SK-N-MC (cell line): ENCODE results near the gene RPL18A.

Experiments
- DNase-seq: peaks from one replicate; pipeline ENCODE4 v3.0.0-alpha.2; 2011; ENCODE audit warnings: low read depth, low spot score
- H3K27ac ChIP-seq: fragments of 200-600 bp; sonication (generic); 2 replicates; pipeline ENCODE4 v1.5.1; 2016; ENCODE audit warnings: mixed run types
- H3K36me3 ChIP-seq: fragments of 200-600 bp; sonication (generic); 2 replicates; pipeline ENCODE4 v1.6.1; 2017; ENCODE audit warnings: antibody characterized with exemption, low read length, mixed read lengths; ENCODE audit not compliant: insufficient read depth
- H3K4me3 ChIP-seq: fragments of 200-600 bp; sonication (generic); 2 replicates; pipeline ENCODE4 v1.5.1; 2016
- H3K9ac ChIP-seq: fragments of 200-600 bp; sonication (generic); 2 replicates; pipeline ENCODE4 v1.8.0; 2017; ENCODE audit warnings: mixed run types, mixed read lengths; ENCODE audit not compliant: insufficient read length
- H3K9me3 ChIP-seq: fragments of 200-600 bp; sonication (generic); 2 replicates; pipeline ENCODE4 v1.6.1; 2017; ENCODE audit warnings: low read depth, mild to moderate bottlenecking, antibody characterized with exemption, low read length, moderate library complexity, mixed read lengths
- EZH2 ChIP-seq: fragments of 200-600 bp; sonication (generic); IDR thresholded peaks from one replicate; pipeline ENCODE4 v1.6.1; 2017; ENCODE audit warnings: antibody characterized with exemption
- FOXP2 ChIP-seq: optimal IDR thresholded peaks from 2 replicates; pipeline ENCODE3; 2011; ENCODE audit warnings: mild to moderate bottlenecking, moderate library complexity; ENCODE audit not compliant: insufficient read depth; ENCODE audit errors: extremely low read length, control extremely low read depth
- POLR2AphosphoS5 ChIP-seq: IDR thresholded peaks from 2 replicates; pipeline ENCODE4 v1.6.1; 2012; ENCODE audit warnings: mild to moderate bottlenecking, low read depth, low read length, borderline replicate concordance

RPL18A gene

GRCh38 chr19:17829855-17830566 lies 29.7 kb upstream of the RPL18A start:
- H3K9ac ChIP-seq: no peak overlapping the region
- H3K27ac ChIP-seq: no peak overlapping the region
- H3K4me3 ChIP-seq: no peak overlapping the region
- DNase-seq: no peak
- no peaks in the 10 kb centered on the region for H3K36me3 ChIP-seq
- TF ChIP-seq POLR2AphosphoS5 (no peak), FOXP2 (no peak), EZH2 (no peak)
- no peaks in the 10 kb centered on the region for H3K9me3 ChIP-seq

DNA sequence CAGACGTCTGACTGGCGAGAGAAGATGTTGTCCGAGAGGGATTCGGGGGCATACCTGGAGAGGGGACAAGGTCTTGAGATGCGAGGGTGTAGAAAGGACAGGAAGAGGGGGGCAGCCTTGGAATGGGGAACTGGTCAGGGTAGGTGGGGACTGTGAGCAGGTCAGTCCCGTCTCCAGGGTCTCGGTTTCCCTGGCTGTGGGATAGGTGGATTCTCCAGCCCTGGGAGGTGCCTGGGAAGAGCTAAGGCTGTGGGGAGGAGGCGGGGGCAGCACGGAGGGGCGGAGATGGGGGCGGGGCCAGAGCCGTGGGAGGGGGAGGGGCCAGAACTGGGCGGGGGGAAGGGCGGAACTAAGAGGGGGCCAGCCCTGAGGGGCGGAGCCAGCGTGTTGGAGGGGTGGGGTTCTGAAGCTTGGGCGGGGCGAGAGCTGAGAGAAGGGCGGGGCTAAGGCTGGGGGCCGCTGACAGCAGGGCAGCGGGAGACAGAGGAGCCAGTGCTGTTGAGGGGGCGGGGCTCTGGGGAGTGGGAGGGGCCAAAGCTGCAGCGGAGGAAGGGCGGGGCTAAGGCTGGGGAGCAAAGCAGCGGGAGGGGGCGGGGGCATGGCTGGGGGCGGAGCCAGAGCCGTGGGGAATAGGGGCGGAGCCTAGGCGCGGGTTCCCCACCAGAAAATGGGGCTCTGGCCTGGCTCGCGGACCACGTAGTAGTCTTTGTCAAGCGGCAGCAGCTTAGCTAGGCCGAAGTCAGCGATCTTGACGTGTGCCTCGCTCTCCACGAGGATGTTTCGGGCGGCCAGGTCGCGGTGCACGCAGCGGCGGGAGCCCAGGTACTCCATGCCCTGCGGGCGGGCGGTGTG lies 28.9 kb upstream of the RPL18A start:
- no peak overlapping the region for H3K4me3 ChIP-seq
- TF ChIP-seq EZH2 (no peak), POLR2AphosphoS5 (no peak), FOXP2 (no peak)
- no peaks in the 10 kb centered on the region for H3K9me3 ChIP-seq
- H3K9ac ChIP-seq: no peak overlapping the region
- no peak for DNase-seq
- no peaks in the 10 kb centered on the region for H3K36me3 ChIP-seq
- H3K27ac ChIP-seq: no peak overlapping the region

GRCh38 chr19:17831419-17831888 lies 28.3 kb upstream of the RPL18A start:
- Histone ChIP-seq H3K9ac (no peak overlapping the region), H3K27ac (no peak overlapping the region), H3K9me3 (no peaks in the 10 kb centered on the region), H3K4me3 (no peak overlapping the region), H3K36me3 (no peaks in the 10 kb centered on the region)
- TF ChIP-seq POLR2AphosphoS5 (no peak), FOXP2 (no peak), EZH2 (no peak)
- DNase-seq: no peak

GRCh38 chr19:17832443-17833208 lies 27.1 kb upstream of the RPL18A start:
- no peak overlapping the region for H3K9ac ChIP-seq
- DNase-seq: no peak
- H3K9me3 ChIP-seq: no peaks in the 10 kb centered on the region
- TF ChIP-seq FOXP2: no peak
- no peak for TF ChIP-seq POLR2AphosphoS5
- no peak for TF ChIP-seq EZH2
- no peaks in the 10 kb centered on the region for H3K36me3 ChIP-seq
- no peak overlapping the region for H3K4me3 ChIP-seq
- no peak overlapping the region for H3K27ac ChIP-seq

DNA sequence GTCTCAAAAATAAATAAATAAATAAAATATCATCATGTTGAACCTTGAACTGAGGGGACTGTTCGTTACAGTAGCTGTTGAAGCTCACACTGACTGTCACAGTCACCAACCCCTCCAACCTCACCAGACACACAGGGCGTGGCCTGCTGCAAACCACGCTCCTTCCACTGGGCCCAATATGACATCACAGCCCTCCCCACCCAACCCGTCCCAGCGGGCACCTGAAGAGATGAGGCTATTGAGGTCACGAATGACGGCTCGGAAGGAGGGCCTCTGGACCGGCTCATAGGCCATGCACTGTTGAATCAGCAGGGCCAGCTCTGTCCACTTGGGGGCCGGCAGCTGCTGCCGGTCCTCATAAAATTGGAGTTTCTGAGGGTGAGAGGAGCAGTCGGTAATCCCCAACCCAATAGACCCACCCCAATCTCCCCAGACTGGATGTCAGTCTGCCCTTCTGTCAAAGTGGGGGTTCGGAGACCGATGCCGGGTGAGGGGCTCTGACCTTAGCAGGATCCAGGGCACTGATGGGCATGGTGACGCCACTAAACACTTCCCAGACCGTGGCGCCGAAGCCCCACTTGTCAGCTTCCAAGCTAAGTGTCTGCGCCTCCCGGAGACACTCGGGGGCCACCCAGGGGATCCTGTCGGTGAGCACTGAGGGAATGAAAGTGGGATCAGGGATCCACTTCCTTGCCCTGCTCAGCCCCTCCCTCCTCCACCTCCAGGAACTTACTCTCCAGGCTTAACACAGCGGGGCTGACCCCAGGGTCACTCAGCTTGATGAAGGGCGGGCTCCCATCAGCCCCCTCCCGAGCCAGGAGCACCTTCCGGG lies 25.1 kb upstream of the RPL18A start:
- no peak for DNase-seq
- TF ChIP-seq EZH2: no peak
- no peak for TF ChIP-seq FOXP2
- TF ChIP-seq POLR2AphosphoS5: no peak
- Histone ChIP-seq H3K4me3 (no peak overlapping the region), H3K9ac (no peak overlapping the region), H3K27ac (no peak overlapping the region), H3K36me3 (no peaks in the 10 kb centered on the region), H3K9me3 (no peaks in the 10 kb centered on the region)

DNA sequence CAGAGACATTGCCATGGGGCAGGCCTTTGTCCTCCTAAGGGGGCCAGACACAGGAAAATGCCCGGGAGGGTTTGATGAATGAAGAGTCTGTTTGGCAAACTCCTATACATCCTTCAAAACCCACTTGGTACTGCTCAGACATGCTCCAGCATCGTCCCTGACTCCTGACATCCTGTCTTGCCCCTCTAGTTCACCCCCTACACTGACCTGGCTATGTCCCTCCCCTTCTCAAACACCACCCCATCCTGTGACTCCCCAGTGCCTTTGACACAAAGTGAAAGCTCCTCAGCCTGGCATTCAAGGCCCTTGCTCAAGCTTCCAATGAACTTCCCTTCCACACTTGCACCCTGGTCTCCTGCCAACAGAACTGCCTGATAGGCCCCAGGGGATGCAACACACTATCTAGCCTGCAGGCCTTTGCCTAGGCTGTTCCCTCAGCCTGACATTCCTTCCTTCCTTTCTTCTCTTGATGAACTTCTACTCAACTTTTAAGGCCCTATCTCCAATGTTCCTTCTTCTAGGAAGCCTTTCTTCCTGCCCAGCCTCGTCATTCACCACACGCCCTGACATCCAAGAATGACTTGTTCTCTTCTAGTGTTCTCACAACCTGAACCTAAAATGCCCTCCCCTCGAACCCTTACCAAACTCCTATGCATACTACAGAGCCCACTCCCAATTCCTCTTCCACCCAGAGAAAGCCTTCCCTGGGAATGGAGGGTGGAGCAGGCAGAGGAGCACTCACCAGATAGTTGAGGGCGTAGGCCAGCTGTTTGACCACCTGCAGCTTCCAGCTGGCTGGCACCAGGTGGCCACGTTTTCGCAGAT lies 24.3 kb upstream of the RPL18A start:
- no peak overlapping the region for H3K27ac ChIP-seq
- DNase-seq: no peak
- no peak overlapping the region for H3K9ac ChIP-seq
- H3K9me3 ChIP-seq: no peaks in the 10 kb centered on the region
- TF ChIP-seq FOXP2 (no peak), EZH2 (no peak), POLR2AphosphoS5 (no peak)
- no peak overlapping the region for H3K4me3 ChIP-seq
- H3K36me3 ChIP-seq: no peaks in the 10 kb centered on the region

DNA sequence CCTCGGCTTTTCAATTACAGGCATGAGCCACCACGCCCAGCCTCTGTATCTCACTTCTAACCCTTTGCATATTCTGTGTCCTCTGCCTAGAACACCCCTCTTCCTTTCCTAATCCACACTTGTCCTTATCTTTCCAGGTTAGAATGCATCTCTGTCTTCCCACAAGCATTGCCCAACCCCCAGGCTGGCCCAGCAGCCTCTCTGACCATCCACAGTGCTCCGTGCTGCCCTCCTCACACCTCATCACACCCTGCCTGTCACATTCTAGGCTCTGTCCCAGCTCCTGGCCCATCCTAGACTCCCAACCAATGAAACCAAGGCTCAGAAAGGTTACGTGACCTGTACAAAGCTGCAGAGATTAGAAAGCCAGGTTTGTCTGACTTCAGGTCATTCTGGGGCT lies 23.2 kb upstream of the RPL18A start:
- no peak for TF ChIP-seq POLR2AphosphoS5
- Histone ChIP-seq H3K9ac (no peak overlapping the region), H3K27ac (no peak overlapping the region), H3K9me3 (no peaks in the 10 kb centered on the region), H3K36me3 (no peaks in the 10 kb centered on the region), H3K4me3 (no peak overlapping the region)
- no peak for DNase-seq

DNA sequence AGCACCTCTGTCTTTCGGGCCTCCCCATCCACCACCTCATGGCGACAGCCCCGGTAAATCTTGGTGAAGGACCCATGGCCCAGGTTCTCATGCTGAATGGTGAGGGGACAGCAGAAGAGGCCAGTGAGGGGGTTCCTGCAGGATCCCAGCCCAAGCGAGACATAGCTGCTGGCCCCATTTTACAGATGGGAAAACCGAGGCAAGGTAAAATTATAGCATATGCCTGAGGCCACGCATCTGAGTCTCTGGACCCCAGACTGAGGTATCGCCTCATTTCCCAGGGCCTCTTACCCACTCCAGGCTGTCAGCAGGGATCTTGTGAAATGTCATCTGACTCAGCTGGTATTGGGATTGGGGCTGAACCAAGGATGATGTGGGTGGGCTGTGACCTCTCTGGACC lies 21.7 kb upstream of the RPL18A start:
- Histone ChIP-seq H3K36me3 (no peaks in the 10 kb centered on the region), H3K4me3 (no peak overlapping the region), H3K9me3 (no peaks in the 10 kb centered on the region), H3K9ac (no peak overlapping the region), H3K27ac (no peak overlapping the region)
- TF ChIP-seq FOXP2 (no peak), POLR2AphosphoS5 (no peak), EZH2 (no peak)
- no peak for DNase-seq
